Activated CD4-positive, alpha-beta T cell treated with anti-CD3 and anti-CD28 coated beads, Interleukin-2, amount 50 U/mL, for 1 hour (primary cell): Measurements from ENCODE around the gene ATP13A5.

Source experiments
- DNase-seq: peaks from one replicate; pipeline ENCODE4 v3.0.0-alpha.2; 2020

ATP13A5 gene

DNA sequence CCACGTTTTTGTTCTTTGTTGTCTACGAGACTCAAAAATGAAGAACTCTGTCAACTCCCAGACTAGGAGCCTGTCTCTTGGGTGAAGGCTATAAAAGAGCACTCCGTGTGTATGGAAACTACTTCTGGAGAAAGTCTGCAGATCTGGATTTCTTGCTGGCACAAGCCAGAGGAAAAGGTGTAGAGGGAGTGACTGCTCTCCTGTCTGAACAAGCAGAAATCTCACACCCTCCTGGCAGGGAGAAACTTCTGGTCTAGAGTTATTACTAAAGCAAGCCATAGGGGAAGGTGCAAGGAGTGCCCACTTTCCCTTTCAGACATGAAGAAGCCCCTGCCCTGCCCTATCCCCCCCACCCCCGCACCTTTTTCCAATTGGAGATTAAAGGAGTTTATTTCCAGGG is 128.1 kb downstream of the ATP13A5 start:
- DNase-seq, result no peak

DNA sequence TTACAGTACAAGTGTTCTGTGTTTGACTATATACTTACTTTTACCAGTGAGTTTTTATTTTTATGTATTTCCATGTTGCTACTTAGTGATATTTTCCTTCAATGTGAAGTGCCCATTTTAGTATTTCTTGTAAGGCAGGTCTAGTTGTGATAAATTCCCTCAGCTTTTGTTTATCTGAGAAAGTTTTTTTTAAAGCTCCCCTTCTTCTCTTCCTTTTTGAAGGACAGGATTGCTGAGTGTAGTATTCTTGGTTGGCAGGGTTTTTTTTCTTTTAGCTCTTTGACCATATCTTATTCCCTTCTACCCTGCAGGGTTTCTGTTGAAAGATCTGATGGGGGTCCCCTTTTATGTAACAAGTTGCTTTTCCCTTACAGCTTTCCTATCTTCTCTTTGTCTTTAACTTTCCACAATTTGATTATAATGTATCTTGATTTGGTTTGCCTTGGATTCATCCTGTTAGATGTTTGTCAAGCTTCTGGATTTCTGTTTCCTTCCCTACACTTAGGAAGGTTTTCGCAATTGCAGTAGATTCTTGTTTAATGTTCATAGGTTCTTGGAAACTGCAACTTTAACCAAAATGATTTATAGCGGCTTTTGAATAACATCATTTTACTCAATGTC is 129.6 kb downstream of the ATP13A5 start:
- no peak for DNase-seq

DNA sequence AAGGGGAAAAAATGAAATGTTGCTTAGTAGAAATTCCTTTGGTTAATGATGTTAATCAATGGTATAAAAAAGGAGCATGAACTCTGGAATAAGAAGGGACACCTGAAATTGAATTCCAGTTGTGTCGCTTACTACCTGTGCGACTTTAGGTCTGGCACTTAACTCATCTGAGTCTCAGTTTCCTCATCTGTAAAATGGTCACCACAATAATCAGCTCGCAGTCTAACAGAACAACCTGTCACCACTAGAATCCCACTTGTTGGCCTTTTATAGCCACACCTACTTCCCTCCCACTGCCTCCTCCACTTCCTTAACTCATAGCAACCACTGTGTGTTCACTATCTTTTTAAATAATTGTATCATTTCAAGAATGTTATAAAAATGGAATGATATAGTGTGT is 135.0 kb downstream of the ATP13A5 start:
- no peak for DNase-seq

DNA sequence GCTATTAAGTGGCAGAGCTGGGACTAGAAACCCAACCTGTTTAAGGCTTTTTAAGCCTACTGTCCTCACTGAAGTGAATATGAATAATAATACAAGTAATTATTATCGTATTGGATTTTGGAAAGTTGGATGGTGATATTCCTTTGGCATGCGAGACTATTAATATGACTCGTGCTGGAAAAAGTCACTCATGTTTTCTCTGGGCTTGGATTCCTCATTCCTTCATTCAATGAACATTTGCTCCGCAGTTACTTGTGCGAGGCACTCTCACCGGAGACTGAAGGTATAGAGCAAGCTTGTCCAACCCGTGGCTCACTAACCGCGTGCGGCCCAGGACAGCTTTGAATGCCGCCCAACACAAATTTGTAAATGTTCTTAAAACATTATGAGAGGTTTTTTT is 136.8 kb downstream of the ATP13A5 start:
- no peak for DNase-seq

DNA sequence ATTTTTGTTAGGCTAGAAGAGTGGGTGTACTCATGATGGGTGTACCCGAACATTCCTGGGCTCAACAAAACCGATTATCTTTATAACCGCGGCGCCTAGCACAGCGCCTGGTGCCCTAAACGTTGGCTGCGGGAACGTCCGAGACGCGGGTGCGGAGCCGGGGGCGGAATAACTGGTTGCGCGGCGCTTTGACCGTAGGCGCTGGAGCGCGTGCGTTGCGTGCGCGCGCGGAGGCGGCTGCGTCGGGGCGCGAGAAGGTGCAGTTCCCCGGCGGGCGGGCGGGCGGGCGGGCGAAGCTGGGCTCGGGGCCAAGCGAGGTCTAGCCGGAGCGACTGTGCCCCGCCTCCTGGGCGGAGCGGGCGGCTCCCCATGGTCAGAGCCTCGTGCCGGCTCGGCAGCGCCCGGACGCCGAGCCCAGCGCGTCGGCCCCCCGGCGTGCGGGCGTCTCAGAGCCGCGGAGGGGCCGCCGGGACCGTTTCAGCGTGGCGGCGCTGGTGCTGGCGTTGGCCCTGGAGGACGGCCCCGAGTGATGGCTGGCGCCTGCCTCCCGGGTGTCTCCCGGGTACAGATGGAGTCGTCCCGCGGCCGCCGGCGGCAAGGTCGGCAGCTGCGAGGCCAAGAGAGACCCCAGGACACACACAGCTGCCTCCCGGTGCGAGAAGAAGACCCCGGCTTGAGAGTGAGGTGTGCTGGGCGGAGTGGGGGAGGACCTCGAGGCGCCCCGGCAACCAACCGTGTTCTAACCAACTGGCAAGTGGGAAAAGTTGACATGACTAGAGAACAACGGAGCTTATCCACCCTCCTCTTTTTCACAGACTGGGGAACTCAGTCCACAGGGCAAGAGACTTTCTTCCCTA is 137.5 kb downstream of the ATP13A5 start, which contains the start of gene PLAAT1:
PLAAT1 (plus strand) TSS at position 373 of the 857 bp plus-strand sequence. CDS start 14,429 bp downstream, outside the sequence.
- DNase-seq, result no peak

DNA sequence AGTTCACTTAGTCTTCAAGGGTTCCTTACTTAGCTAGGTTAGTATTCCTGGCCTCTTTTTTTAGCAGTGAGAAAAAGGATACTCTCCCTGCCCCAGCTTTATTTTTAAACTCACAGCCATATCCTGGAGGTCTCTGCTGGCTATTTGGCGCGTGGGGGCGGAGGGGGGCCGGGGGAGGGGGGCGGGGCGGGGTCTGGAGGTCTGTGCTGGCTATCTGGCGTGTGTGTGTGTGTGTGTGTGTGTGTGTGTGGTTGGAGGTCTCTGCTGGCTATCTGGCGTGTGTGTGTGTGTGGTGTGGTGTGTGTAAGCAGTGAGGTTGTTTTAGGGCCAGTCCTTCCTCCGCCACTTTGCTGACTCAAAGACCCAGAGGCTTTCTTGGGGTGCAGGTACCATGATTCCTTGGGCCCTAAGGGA is 138.1 kb downstream of the ATP13A5 start:
- no peak for DNase-seq

DNA sequence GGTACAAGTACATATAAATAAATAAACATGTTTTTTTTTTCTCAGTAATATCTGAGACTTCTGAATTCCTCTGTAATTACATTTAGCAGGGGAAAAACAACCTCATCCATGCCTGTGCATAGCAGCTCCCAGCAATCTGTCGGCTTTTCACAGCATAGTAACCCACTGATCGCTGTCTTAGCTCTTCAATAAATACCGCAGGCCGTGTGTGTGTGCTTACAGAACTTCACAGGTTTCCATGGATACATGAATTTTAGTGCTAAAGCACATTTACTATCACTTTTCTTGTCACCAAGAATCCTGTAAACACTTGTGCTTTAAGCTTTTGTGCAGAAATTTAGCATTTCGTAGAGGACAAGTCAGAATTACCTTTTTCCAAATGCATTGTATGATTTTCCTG is 141.5 kb downstream of the ATP13A5 start:
- DNase-seq, result no peak

DNA sequence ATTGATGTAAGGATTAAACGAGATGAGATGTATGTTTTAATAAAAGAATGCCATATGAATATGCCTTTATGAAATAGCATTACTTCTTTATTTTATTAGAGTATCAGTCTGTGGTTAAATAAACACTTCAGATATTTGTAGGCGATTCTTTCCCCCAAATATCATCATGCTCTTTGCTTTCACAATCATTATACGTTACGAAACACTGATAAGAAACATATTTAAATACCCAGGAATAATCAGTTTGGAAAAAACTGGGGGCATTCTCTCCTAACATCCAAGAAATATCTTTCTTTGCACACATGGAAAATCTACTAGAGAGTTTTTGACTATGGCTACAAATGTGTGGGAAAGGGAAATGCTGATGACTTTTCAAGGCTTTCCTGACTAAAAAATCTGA is 142.0 kb downstream of the ATP13A5 start:
- DNase-seq, result no peak

DNA sequence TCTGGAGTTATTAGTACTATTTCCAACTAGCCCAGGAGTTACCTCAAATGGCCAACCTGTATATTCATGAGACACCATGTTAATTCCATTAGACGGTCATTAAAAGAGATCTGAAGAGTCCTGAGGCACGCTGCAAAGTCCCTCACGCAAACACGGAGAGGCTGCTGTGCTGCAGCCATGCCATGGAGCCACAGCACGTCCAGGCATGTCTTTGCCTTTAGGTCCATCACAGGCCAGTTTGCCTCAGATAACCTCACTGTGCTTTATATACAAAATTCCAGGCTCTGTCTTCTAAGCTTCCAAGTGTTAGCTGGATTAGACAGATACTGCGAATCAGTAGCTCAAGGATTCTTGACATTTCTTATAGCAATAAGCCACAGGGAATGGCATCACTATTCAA is 147.4 kb downstream of the ATP13A5 start:
- DNase-seq, result no peak

DNA sequence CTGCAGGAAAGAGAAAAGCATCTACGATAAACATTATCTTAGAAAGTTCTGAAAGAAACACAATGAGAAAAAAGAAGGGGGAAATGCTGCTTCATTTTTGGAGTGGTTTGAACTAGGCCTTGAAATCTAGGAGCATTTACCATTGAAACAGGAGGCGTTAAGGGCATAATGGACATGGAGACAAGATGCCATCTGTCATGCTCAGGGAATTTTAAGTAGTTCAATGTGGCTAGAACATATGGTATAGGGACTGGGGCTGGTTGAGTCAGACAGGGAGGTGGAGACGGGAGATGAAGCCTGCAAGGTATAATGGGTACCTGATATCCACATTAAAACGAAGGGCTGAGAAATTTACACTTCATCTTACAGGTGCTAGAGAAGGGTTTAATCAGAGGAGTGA is 147.9 kb downstream of the ATP13A5 start:
- no peak for DNase-seq

DNA sequence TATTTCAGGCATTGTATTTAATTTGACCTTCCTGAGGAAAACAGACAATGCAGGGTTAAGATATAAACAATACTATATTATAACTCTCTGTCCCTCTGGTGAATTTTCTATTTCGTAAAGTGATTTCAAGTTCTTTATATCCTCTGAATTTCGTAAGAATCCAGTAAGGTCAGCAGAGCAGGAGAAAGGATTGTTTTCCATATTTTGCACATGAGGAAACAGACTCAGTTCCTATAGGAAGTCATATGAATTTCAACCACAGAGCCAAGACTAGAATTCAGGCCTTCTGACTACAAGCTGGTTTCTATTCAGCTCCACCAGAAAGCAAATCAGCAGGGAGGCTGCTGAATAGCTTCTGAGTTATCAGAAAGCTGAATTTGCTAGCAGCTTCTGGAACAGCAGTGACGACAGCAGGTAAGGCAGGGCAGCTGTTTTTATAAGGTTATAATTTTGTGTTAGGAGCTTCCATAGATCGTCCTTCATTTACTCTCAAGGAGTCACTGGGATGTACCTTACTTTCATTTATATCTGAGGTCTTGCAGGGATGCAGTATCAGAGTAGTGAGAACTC is 148.6 kb downstream of the ATP13A5 start:
- no peak for DNase-seq

DNA sequence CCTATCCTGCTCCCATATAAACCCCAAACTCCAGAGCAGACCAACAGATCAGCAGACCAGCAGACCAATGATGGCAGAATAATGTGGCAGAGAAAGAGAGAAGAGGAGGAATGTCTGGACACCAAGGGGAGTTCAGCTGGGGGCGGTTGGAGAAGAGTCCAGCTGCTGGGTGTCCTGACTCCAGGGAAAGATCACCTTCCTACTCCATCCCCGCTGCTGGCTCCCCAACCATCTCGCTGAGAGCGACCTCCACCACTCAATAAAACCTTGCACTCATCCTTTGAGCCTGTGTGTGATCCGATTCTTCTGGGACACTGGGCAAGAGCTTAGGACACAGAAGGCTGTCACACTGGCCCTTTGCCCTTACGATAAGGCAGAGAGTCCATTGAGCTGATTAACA is 150.3 kb downstream of the ATP13A5 start:
- DNase-seq, result no peak

DNA sequence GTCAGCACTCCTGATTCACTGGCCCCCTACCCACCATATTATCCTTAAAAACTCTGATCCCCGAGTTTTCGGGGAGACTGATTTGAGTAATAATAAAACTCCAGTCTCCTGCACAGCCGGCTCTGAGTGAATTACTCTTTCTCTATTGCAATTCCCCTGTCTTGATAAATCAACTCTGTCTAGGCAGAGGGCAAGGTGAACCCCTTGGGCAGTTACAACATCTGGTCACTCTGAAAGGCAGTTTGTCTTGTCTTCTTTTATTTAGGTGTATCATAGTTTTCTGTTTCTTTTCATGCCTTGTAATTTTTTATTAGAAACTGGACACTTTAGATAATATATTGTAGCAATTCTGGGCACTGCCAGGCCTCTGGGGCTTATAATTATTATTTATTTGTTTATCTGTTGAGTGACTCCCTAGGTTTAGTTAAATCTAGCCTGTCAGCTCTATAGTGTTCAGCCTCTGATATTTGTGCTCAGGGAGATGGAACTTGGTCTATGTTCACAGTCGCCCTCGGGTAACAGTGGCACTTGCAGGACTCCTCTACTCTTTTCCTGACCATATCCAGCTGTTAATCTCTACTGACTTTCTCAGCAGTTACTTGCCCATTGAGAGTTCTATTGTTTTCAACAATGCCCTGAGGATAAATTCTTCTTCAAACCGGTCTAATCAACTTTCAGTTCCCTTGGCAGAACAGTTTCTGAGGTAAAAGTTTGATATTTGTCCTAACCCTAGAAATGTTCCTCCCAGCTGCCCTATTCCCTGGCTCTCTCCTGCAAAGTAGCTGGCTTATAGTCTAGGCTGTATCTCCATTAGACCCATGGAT is 153.0 kb downstream of the ATP13A5 start:
- DNase-seq, result no peak
